ENCODE results near the gene HEPN1. TPM values are rescaled to one million over a fixed set of nuclear protein-coding genes. Genes with fewer than 3 reads are reported as not detected.

HEPN1 gene
- total and polyA plus RNA-seq, 9 of the 15 experiments (the other 6 are each of a cell fraction or from before 2014, with no cell fraction given): not detected

DNA sequence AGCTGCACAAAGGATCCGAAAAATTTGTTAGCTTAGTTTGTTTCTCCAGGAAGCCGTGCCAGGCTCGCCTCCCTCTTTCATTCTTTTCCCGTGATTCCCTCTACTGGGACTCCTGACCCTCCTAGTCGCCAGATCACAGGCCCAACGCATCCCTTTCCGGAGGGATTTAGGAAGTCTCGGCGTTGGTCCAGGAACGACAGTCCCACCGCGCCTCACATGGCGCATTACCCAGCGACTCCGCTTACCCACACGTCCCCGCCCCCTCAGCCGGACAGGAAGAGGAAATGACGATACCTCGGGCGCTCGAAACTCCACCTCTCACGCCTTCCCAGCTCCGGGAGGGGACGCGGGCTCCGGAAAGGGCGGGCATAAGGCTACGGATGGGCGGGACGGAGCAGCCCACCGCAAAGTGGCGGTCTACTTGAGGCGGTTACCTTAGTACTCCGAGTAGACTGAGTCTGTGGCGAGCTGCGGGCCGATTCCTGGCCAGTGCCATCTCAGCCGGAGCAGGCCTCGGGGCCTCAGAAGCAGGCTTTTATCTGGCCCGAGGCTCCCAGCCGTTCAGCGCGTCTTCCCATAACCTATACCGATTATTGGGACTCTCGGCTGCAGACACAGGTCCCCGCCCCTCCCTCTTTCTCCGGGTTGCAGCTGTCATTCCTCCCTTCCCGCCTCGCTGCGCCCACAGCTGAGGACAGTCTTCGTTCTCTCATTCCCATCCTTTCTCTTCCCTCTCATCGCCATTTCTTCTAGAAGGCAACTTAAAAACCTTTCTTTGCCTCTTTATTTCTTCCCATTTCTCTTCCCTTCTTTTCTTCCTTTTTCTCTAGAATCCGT lies 34.9 kb downstream of the HEPN1 start, which contains the start of gene CCDC15 (continued):
- TF ChIP-seq RFX1 (IDR thresholded peaks at IDR 0.05): 0 out of 2 replicates have a peak, but pooled peaks have one; percentile 9
- TF ChIP-seq, protein P1, sequence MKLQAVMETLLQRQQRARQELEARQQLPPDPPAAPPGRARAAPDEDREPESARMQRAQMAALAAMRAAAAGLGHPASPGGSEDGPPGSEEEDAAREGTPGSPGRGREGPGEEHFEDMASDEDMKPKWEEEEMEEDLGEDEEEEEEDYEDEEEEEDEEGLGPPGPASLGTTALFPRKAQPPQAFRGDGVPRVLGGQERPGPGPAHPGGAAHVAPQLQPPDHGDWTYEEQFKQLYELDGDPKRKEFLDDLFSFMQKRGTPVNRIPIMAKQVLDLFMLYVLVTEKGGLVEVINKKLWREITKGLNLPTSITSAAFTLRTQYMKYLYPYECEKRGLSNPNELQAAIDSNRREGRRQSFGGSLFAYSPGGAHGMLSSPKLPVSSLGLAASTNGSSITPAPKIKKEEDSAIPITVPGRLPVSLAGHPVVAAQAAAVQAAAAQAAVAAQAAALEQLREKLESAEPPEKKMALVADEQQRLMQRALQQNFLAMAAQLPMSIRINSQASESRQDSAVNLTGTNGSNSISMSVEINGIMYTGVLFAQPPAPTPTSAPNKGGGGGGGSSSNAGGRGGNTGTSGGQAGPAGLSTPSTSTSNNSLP (IDR thresholded peaks at IDR 0.05; ENCODE audit: borderline replicate concordance, low read depth, low read length): no peak
- peak; percentile 67 for TF ChIP-seq ETS1 (conservative IDR thresholded peaks at IDR 0.05; ENCODE audit: control insufficient read depth, low read depth, low read length)
- TF ChIP-seq ZNF408 (CRISPR knock-in tag; IDR thresholded peaks at IDR 0.05; ENCODE audit: low read depth): no peak
- no peak for TF ChIP-seq FOXP1 (CRISPR knock-in tag; IDR thresholded peaks at IDR 0.05)
- TF ChIP-seq, protein P2, sequence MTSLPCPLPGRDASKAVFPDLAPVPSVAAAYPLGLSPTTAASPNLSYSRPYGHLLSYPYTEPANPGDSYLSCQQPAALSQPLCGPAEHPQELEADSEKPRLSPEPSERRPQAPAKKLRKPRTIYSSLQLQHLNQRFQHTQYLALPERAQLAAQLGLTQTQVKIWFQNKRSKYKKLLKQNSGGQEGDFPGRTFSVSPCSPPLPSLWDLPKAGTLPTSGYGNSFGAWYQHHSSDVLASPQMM (CRISPR knock-in tag; IDR thresholded peaks at IDR 0.05): no peak
- no peak for TF ChIP-seq PBX2 (CRISPR knock-in tag; IDR thresholded peaks at IDR 0.05; ENCODE audit: low read depth)
- TF ChIP-seq PBX2 (tag; conservative IDR thresholded peaks at IDR 0.05; ENCODE audit: low read depth): 0 out of 2 replicates have a peak, but pooled peaks have one; percentile 7
- no peak for TF ChIP-seq PHB (CRISPR knock-in tag; IDR thresholded peaks at IDR 0.05)
- TF ChIP-seq COPS2 (conservative IDR thresholded peaks at IDR 0.05): no peak
- TF ChIP-seq RBFOX2 (IDR thresholded peaks at IDR 0.05; ENCODE audit: low read depth, low read length): peak; percentile 93
- TF ChIP-seq ARID4B (CRISPR knock-in tag; IDR thresholded peaks at IDR 0.05): peak; percentile 47; the same call in 1 of the 2 replicates
- TF ChIP-seq ZNF121 (CRISPR knock-in tag; conservative IDR thresholded peaks at IDR 0.05): no peak

All from K562 (cell line).